OCI-LY1 (cell line): ENCODE measurements around the gene BOK.

Source experiments
- CTCF ChIP-seq: fragments of 200-600 bp; sonication (generic), shearing (Covaris generic); IDR thresholded peaks from 2 replicates; pipeline ENCODE4 v1.5.1; 2017; ENCODE audit warnings: mild to moderate bottlenecking, antibody characterized with exemption, low read length, moderate library complexity, mixed read lengths
- EZH2 ChIP-seq: fragments of 200-600 bp; sonication (generic), shearing (Covaris generic); IDR thresholded peaks from 2 replicates; pipeline ENCODE4 v1.8.0; 2017; ENCODE audit warnings: borderline replicate concordance, mixed run types, mild to moderate bottlenecking, antibody characterized with exemption, low read length, moderate library complexity, mixed read lengths

- no peak for TF ChIP-seq CTCF
- TF ChIP-seq EZH2 = no peak
Measured at GRCh38 chr2:241542278-241542605, 16.3 kb upstream of the BOK start.
